GM19099 (cell line): Measurements from ENCODE around the gene C1QTNF8.

Experiments
- POLR2A ChIP-seq: IDR thresholded peaks from 3 replicates; pipeline ENCODE4 v1.6.1; 2011; ENCODE audit warnings: low read depth; ENCODE audit not compliant: insufficient read length; ENCODE audit errors: extremely low read depth

The C1QTNF8 gene

DNA sequence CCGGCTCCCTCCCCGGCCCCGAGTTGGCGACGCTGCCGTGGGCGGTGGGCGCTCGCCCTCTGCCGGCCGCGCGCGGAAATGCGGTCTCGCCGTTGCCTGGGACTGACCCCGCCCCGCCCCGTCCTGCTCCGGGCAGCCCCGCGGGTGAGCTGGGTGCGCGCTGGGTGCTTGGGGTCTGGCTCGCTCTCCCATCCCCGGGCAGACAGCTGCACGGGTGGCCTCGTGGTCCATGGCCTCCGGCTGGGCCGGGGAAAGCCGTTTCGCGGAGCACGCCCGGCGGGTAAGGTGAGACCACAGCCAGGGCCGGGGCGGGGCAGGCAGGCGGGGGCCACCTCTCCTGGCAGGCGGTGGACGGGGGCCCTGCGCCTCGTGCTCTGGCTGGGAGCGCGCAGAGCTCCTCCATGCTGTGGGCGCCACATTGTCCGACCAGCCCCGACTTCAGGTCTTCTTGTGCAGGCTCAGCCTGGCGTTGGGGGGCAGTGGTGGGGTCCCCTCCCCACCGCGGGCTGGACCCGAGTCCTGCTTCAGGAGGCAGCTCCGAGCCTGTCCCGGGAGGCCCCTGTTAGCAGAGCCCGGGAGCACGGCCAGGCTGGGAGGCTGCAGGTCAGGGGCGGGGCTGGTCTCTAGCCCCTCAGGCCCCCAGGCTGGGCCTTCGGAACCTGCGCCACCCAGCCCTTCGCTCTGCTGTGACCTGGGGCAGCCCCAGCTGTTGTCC, 7.0 kb upstream of the C1QTNF8 start:
- TF ChIP-seq POLR2A, result no peak

DNA sequence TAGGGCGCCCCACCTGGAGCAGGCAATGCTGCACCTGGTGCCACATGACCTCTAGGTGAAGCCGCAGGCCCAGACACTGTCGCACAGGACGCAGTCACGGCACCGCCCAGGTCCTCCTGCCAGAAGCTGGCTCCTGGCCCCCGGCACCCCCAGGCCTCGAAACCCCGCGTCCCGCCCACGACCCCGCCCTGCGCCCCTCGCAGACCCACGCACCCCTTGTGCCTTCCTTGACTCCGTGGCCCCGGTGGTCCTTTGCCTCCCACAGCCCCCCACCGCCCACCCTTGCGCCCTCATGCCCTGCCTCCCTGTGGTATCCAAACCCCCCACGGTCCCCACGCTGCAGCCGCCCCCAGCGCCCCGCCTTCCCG, 6.3 kb upstream of the C1QTNF8 start:
- no peak for TF ChIP-seq POLR2A

DNA sequence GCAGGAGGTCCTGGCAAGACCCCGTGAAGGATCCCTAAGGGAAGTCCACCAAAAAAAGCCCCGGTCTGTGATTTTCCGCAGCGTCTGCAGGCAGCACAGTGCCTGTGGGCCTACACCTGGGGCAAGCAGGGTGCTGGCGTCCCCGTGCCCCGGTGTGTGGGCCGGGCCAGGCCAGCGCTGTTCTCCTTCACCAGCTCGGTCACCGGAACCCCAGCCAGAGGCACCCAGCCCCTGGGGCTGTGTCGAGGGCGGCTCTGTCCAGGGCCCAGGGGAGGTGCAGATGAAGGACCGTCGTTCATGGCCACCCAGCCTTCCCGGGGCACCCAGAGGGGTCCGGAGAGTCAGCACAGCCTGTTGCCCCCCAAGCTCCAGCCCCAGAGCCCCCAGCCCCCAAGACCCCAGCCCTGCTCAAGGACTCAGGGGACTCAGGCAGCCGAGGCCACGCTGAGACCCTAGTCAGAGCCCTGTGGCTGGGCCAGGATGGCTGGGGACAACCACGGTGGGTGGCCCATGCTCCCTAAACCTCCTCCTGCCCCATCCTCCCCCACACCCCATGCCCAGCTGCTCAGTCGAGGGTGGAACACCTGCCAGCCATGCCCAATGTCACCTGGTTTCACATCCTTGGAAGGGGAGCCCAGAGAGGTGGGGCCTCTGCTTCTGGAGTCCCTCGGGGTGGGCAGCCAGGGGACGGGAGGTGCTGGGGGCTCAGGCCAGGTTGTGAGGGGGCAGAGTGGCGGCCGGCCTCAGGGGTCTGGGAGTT, 5.7 kb upstream of the C1QTNF8 start:
- no peak for TF ChIP-seq POLR2A

DNA sequence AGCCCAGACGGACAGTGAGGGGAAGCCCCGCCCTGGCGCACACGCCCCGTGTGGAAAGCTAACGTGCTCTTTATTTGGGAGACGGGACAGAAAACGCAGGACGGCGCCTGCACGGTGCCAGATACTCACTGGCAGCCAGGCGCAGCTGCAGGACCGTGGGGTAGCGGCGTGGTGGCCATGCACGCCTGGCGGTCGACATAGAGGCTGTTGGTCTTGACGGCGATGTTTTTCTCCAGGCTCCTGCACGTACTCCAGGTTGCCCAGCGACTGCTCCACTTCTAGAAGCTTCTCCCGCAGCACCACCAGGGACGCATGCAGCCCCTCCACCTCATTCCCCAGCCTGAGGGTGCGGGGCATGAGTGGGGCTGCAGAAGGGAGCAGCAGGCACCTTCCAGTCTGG, 5.1 kb upstream of the C1QTNF8 start:
- TF ChIP-seq POLR2A, result no peak

DNA sequence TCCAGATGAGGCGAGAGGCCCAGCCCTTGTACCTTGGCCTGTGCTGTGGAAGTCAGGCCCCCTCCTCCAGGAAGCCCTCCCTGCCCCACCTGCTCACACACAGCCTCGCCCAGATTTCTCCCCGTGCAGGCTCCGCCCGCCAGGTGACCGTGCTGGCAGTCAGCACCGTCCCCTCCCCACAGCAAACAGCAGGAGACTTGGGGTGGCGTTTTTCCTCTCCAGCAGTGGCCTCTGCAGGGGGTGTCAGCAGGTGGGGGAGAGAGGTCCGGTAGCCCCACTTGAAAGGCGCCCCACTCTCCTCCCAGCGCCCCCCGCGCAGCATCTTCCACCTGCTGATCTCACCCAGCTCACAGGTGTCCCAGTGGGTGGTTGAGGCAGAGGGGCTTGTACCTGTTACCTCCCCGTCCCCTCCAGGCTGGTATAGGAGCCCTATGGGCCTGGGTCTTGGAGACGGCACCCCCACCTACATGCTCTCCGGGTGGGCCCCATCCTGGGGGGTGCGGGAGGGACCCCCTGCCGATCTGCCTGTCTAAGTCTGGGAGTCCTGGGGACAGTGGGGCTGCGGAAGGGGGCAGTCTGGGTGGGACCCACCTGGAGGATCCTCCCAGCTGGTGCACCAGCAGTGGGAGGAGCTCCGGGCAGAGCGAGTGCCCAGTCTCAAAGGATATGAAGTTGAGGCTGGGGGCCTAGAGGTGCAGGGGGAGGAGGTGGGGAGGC, 4.2 kb upstream of the C1QTNF8 start:
- TF ChIP-seq POLR2A, result no peak

DNA sequence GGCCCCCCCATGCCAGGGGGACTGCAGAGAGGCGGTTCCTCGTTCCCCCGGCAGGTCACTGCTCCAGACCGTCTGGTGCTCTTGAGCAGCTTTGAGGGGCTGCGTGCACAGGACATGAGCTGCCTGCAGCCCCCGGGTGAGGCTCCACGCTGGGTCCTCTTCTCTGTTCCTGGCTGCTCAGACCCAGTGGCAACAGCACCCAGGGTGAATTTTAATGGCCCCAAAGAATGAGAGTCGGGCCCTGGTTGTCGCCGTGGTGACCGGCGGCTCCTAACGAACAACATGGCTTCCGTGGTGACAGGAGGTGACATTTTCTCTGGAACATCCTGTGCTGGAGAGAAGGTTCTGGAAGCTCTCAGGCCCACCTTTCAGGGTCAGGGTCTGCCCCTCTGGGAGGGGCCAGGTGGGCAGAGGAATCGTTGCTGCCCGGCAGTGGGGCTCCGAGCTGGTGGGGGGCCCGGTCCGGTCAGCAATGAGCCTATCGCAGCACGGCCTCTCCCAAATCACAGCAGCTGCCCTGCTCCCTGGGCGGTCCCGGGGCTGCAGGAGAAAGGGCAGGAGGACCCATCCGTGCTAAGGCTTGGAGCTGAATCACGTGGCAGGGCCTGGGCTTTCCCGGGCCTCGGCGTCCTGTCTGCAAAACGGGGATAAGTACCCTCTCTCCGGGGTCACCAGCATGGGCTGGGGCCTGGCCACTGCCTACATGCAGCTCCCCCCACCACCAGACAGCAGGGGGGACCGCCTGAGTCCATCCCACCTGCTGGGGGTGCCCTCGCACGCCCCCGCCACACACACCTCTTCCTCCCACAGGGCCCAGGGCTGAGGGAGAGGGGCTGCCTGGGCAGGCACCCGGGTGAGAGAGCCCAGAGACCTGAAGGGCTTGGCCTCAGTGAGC, 3.4 kb upstream of the C1QTNF8 start:
- TF ChIP-seq POLR2A, result no peak

DNA sequence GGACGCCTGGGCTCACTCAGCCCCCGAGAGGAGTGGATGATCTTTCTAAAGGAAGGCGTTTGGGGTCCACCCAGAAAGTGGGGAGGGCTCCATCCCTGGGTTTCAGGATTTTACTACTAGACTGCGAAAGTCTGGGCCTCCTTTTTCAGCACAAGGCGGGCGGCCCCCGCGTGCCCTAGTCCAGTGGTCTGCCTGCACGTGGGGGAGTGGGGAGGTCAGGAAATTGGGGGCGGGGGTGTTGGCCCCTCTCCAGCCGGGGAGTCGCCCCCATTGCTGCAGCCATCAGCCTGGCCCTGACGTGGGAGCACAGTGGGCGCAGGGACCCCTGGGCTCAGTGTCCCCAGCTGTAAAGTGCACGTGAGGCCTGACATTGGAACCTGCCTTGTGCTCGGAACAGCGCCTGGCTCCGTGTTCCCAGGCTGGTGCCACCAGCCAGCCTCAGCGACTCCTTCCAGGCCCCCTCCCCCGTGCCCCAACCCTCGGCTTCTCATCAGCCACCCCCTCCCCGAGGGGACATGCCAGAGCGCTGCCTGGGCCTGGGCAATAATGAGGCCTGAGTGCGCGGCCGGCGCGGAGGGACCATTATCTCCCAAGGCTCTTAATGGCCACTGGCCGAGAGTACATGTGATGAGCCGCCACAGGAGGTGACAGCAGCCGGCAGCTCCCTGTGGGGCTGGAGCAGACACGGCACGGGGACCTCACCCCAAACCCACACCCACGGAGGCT, 2.4 kb upstream of the C1QTNF8 start:
- no peak for TF ChIP-seq POLR2A

DNA sequence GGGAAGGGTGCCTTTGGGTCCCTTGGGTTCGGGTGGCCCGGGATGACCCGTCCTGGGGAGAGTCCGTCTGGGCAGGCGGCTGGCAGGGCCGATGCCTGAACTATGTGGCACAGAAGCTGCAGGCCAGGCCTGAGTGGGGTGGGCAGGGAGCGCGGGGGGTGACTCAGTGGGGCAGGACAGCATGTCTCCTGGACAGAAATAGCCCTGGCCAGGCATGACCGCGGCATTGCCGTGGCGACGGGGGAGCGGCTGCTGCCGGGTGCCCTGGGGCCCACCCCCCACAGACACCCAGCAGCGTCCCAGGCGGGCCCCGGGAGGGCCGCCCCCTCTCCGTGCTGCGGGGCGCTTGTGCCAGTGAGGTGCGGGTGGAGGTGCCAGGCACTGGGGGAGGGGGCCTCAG, 1.8 kb upstream of the C1QTNF8 start:
- no peak for TF ChIP-seq POLR2A

DNA sequence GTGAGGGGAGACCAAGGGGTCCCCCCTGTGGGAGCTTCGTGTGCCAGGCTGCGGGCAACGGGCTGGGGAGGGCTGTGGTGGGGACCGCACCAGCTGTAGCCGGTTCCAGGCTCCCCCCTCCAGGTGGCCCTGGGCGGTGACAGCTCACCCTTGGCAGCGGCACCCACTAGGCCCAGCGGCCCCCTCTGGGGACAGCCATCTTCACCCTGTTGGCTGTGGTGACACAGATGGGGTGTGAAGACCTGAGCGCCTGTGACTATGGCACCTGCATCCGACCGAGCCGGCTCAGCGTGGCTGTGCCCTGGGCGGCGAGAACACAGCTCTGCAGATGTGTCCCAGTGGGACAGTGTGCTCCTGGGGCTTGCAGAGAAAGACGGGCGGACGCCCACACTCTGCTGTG, 1.1 kb upstream of the C1QTNF8 start:
- TF ChIP-seq POLR2A, result no peak

DNA sequence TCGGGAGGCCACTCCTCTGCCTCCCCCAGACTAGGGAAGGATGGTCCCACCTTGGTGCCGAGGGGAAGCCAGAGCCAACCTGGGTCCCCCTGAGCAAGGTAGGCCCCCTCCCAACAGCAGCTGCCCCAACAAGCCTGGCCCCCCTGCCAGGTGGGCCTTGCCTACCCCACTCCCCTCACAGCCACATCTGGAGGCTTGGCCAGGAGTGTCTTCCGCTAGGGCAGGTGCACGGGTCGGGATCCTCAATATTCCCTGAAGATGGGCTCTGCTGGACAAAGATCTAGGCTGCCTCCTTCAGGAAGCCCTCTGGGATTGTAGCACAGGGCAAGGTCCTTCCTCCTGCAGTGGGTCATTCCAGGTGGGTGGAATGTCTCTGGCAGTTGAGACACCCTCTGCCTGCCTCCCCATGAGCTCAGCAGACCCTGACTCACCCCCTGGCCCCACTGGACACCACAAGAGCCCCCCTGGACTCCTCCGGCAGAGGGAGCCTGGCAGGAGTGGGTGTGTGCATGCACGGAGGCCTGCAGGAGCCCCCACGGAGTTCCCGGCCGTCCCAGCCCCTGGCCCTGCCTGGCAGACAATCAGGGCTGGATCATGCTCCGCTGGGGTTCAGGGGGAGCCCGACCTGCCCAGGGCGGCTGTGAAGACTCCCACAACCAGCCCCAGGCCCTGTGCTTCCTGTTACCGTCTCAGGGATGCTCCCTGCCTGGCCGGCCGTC, 435 bp downstream of the C1QTNF8 start:
- no peak for TF ChIP-seq POLR2A

DNA sequence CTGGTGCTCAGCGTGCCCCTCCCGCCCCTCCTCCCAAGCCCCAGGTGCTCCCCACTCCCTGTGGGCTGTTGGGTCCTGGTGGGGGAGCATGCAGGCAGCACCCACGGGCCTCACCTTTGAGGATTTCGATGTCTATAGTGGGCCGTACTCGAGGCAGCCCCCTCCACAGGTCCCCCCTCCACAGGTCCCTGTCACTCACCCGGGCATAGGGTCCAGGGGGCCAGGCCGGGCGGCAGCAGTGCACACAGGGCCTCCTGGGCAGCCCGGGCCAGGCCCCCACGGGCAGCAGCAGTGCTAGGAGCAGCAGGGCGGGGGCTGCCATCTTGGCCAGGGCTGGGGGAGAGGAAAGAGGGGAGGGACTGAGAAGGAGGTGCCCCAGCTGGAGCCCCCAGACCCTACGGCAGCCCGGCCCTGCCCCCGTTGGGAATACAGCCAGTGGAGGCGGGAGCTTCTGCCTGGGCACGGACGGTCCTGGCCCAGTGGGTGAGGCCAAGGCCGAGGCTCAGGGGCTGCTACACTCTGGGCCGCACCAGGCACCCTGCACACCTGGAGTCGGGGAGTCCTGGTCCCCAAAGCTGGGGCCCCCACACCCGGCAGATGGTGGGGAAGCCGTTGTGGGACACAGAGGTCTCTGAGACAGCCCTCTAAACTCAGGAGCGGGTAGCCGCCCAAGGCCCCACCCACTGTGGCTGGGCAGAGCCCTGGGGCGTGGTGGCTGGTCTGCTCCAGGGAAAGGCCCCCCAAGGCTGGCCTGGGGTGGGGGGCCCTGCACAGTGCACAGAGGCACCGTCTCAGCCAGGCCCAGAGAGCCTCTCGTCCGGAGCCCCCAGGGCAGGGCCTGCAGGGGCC, 1.2 kb downstream of the C1QTNF8 start:
- TF ChIP-seq POLR2A, result no peak

DNA sequence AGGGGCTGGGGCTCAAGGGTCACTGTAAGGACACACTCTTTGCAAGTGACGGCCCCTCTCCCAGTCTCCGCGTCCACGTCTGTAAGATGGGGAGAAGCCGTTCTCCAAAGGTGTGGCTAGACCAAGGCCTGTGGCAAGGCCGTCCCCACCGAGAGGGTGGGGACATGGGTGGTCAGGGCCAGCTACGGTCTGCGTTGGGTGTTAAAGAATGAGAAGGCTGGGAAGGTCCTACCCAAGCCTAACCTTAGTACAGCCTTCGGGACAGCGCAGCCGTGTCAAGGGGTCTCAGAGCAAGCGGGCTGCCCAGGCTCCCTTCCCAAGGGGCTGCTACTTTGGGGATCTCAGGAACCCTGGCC, 1.9 kb downstream of the C1QTNF8 start:
- no peak for TF ChIP-seq POLR2A
